HL-60 (cell line): ENCODE results near the gene FDX2.

ENCODE experiments used
- POLR2AphosphoS5 ChIP-seq: IDR thresholded peaks from 2 replicates; pipeline ENCODE4 v1.6.1; 2012; ENCODE audit warnings: low read depth
- SPI1 ChIP-seq: IDR thresholded peaks from 2 replicates; pipeline ENCODE4 v1.6.1; 2012; ENCODE audit warnings: low read depth, mild to moderate bottlenecking, borderline replicate concordance
- TF ChIP-seq, protein P1 (sequence below): IDR thresholded peaks from one replicate; pipeline ENCODE4 v1.5.1; 2011; ENCODE audit warnings: low read length, control low read depth, inconsistent platforms; ENCODE audit not compliant: insufficient read depth
- TF ChIP-seq, protein P2 (sequence below): IDR thresholded peaks from 2 replicates; pipeline ENCODE4 v1.6.1; 2012; ENCODE audit warnings: low read depth; ENCODE audit not compliant: insufficient replicate concordance

DNA sequence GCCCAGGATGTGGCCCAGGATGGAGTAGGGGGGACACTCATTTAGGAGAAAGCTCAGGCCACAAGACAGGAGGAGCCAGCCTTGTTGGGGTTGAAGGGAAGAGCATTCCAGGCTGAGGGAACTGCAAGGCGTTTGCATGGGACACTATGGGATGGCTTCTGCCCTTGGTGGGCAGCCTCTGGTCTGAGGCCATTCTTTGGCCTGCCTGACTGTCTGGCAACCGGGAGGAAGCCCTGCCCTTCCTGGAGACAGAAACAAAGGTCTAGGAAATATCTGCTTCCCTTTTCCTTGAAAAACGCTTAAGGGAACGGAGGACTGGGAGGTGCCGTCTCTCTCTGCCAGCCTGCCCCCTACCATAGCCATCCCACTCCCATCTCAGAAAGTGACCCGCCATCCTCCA lies 47.7 kb downstream of the FDX2 start:
- TF ChIP-seq, protein P1, sequence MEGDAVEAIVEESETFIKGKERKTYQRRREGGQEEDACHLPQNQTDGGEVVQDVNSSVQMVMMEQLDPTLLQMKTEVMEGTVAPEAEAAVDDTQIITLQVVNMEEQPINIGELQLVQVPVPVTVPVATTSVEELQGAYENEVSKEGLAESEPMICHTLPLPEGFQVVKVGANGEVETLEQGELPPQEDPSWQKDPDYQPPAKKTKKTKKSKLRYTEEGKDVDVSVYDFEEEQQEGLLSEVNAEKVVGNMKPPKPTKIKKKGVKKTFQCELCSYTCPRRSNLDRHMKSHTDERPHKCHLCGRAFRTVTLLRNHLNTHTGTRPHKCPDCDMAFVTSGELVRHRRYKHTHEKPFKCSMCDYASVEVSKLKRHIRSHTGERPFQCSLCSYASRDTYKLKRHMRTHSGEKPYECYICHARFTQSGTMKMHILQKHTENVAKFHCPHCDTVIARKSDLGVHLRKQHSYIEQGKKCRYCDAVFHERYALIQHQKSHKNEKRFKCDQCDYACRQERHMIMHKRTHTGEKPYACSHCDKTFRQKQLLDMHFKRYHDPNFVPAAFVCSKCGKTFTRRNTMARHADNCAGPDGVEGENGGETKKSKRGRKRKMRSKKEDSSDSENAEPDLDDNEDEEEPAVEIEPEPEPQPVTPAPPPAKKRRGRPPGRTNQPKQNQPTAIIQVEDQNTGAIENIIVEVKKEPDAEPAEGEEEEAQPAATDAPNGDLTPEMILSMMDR: no peak
- no peak for TF ChIP-seq POLR2AphosphoS5
- TF ChIP-seq, protein P2, sequence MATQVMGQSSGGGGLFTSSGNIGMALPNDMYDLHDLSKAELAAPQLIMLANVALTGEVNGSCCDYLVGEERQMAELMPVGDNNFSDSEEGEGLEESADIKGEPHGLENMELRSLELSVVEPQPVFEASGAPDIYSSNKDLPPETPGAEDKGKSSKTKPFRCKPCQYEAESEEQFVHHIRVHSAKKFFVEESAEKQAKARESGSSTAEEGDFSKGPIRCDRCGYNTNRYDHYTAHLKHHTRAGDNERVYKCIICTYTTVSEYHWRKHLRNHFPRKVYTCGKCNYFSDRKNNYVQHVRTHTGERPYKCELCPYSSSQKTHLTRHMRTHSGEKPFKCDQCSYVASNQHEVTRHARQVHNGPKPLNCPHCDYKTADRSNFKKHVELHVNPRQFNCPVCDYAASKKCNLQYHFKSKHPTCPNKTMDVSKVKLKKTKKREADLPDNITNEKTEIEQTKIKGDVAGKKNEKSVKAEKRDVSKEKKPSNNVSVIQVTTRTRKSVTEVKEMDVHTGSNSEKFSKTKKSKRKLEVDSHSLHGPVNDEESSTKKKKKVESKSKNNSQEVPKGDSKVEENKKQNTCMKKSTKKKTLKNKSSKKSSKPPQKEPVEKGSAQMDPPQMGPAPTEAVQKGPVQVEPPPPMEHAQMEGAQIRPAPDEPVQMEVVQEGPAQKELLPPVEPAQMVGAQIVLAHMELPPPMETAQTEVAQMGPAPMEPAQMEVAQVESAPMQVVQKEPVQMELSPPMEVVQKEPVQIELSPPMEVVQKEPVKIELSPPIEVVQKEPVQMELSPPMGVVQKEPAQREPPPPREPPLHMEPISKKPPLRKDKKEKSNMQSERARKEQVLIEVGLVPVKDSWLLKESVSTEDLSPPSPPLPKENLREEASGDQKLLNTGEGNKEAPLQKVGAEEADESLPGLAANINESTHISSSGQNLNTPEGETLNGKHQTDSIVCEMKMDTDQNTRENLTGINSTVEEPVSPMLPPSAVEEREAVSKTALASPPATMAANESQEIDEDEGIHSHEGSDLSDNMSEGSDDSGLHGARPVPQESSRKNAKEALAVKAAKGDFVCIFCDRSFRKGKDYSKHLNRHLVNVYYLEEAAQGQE: no peak
- TF ChIP-seq SPI1: no peak
